Astrocyte of the spinal cord (primary cell): ENCODE data around the gene HES5.

Experiments
- DNase-seq: peaks from one replicate; pipeline ENCODE4 v3.0.0; 2011; ENCODE audit warnings: low read depth, low spot score
- H3K4me3 ChIP-seq: 2 replicates; pipeline ENCODE4 v1.5.1; 2011; ENCODE audit warnings: low read depth, mild to moderate bottlenecking, low read length, moderate library complexity
- in situ Hi-C: cut with HindIII; loops from 2 replicates; pipeline ENCODE4 v1.10.0; 2017; ENCODE audit warnings: low sequenced_read_pairs
- TF ChIP-seq, protein P1 (sequence below): IDR thresholded peaks from 2 replicates; pipeline ENCODE4 v1.5.1; 2012; ENCODE audit warnings: low read depth, mild to moderate bottlenecking, low read length, inconsistent platforms

HES5 gene

GRCh38 chr1:2513939-2514652 is 16.0 kb downstream of the HES5 start:
- no peak for DNase-seq
- TF ChIP-seq, protein P1, sequence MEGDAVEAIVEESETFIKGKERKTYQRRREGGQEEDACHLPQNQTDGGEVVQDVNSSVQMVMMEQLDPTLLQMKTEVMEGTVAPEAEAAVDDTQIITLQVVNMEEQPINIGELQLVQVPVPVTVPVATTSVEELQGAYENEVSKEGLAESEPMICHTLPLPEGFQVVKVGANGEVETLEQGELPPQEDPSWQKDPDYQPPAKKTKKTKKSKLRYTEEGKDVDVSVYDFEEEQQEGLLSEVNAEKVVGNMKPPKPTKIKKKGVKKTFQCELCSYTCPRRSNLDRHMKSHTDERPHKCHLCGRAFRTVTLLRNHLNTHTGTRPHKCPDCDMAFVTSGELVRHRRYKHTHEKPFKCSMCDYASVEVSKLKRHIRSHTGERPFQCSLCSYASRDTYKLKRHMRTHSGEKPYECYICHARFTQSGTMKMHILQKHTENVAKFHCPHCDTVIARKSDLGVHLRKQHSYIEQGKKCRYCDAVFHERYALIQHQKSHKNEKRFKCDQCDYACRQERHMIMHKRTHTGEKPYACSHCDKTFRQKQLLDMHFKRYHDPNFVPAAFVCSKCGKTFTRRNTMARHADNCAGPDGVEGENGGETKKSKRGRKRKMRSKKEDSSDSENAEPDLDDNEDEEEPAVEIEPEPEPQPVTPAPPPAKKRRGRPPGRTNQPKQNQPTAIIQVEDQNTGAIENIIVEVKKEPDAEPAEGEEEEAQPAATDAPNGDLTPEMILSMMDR = no peak
- in situ Hi-C loops = no loop called here

DNA sequence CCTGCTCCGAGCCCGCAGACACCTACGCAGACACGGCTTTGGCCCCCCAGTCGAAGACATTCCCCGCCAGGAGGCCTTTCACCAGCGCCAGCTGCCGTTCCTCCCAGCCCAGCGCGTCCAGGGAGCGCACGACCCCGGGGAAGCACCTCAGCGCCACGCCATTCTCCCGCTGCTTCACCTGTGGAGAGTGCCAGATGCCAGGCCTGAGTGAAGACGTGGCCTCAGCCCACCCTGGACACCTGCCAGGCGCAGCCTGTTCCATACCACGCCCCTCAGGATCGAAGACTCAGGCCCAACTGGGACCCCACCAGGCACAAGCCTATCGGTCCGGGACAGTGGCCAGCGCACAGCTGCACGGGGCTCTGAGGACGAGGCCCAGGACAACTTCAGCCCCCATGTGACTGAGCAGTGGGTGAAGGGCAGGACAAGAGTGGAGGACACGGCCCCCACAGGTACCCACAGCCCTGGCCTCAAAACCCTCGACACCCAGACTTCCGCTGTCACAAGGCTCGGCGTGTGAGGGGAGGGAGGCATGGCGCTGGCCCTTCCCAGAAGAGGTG is 17.1 kb downstream of the HES5 start:
- in situ Hi-C loops = no loop called here
- no peak for DNase-seq
- H3K4me3 ChIP-seq = no peak overlapping the region
- TF ChIP-seq, protein P1 = no peak

More at GRCh38 chr1:2513939-2514652, 16.0 kb downstream of the HES5 start:
- no peak overlapping the region for H3K4me3 ChIP-seq

GRCh38 chr1:2510366-2511155 is 19.5 kb downstream of the HES5 start:
- H3K4me3 ChIP-seq = no peak overlapping the region
- TF ChIP-seq, protein P1 = no peak
- DNase-seq = no peak
- in situ Hi-C loops = no loop called here

GRCh38 chr1:2509589-2509988 is 20.5 kb downstream of the HES5 start:
- H3K4me3 ChIP-seq = no peak overlapping the region
- TF ChIP-seq, protein P1 = no peak
- DNase-seq = no peak
- in situ Hi-C loops = no loop called here

DNA sequence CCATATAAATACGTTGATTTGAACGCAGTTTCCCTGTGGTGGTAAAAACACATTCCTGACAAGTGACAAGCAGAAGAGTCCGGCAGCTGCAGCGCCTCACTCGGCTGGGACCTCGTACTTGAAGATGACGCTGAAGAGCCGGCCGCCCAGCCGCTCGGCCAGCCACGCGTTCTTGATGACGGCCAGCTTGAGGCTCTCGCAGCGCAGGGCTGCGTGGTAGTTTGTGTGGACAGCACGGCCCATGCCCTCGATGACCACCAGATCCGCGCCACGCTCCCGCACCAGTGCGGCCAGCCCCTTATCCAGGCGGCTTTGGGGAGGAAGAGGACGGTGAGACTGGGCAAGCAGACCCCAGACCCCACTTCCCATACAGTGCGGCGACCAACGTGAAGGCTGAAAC is 21.3 kb downstream of the HES5 start:
- TF ChIP-seq, protein P1 = no peak
- DNase-seq = no peak
- H3K4me3 ChIP-seq = no peak overlapping the region
- in situ Hi-C loops = no loop called here

DNA sequence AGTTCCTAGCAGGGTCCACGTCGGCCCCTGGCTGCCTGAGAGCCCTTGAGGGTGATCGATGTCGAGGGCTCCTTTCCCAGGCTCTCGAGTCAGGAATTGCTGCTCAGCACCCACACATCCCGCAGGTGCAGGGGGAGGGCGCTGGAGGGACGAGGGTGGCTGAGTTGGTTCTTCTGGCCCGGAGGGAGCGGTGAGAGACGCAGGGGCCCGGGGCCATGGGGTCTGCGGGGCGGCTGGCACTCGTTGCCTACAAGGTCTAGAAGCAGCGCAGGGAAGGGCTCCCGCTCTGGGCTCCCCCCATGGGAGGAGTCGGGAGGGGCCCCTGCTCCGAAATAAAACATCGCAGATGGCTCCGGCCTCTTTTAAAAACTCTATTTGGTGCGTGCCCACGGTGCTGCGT is 21.9 kb downstream of the HES5 start:
- TF ChIP-seq, protein P1 = no peak
- in situ Hi-C loops = no loop called here

More for the DNA sequence above, 21.9 kb downstream of the HES5 start:
- H3K4me3 ChIP-seq = no peak overlapping the region
- DNase-seq = no peak
